PFSK-1 (cell line): ENCODE results near the gene AKAP9.

Source experiments
- FOXP2 ChIP-seq: optimal IDR thresholded peaks from 2 replicates; pipeline ENCODE3; 2011; ENCODE audit warnings: borderline replicate concordance, control low read depth, inconsistent platforms; ENCODE audit not compliant: insufficient read depth; ENCODE audit errors: extremely low read length, extremely low read depth
- POLR2AphosphoS5 ChIP-seq: IDR thresholded peaks from 2 replicates; pipeline ENCODE4 v1.6.1; 2012; ENCODE audit warnings: low read depth, mild to moderate bottlenecking, control low read depth, low read length, moderate library complexity
- SIN3A ChIP-seq: IDR thresholded peaks from 2 replicates; pipeline ENCODE4 v1.6.1; 2012; ENCODE audit warnings: mild to moderate bottlenecking, low read length, moderate library complexity, borderline replicate concordance; ENCODE audit not compliant: insufficient read depth
- TAF1 ChIP-seq: IDR thresholded peaks from 2 replicates; pipeline ENCODE4 v1.6.1; 2012; ENCODE audit warnings: low read length, control low read depth, borderline replicate concordance; ENCODE audit not compliant: insufficient read depth
- TF ChIP-seq, protein P1 (sequence below), 2 experiments: IDR thresholded peaks; 2 replicates each; pipeline versions ENCODE4 v1.6.1 to v1.8.0; 2011 to 2012; ENCODE audit warnings: low read depth in 2 of 2, low read length in 2 of 2, control low read depth in 1 of 2, inconsistent platforms in 1 of 2, mild to moderate bottlenecking in 1 of 2, moderate library complexity in 1 of 2; ENCODE audit not compliant: insufficient read depth in 1 of 2

Gene AKAP9

DNA sequence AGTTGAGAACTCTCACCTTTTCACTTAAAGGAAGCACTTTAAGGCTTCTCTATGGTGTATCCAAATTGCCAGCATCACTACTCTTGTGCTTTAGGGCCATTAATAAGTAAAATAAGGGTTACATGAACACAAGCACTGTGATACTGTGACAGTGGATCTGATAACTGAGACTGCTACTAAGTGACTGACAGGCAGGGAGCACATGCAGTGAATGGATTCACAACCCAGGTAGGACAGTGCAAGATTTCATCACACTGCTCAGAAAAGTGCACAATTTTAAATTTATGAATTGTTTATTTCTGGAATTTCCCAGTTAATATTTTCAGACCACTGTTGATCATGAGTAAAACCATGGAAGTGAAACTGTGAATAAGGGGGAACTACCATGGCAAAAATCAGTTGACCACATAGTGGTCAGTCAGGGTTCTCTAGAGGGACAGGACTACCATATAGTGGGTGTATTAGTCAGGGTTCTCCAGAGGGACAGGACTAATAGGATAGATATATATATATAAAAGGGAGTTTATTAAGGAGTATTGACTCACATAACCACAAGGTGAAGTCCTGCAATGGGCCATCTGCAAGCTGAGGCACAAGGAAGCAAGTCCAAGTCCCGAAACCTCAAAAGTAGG, 214.6 kb downstream of the AKAP9 start:
- TF ChIP-seq FOXP2 (no peak), POLR2AphosphoS5 (no peak)

DNA sequence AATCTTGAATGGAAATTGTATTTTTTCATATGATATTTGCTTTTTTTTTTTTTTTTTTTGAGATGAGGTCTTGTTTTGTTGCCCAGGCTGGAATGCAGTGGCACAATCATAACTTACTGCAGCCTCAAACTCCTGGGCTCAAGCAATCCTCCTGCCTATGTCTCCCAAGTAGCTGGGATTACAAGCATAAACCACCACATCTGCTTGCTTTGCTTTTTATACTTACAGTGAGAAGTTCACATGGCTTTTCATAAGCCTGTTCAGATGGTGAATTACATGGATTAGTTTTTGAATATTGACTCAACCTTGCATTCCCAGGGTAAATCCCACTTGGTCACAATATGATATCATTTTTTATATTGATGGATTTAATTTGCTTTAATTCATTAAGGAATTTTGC, 216.3 kb downstream of the AKAP9 start:
- TF ChIP-seq, protein P1, sequence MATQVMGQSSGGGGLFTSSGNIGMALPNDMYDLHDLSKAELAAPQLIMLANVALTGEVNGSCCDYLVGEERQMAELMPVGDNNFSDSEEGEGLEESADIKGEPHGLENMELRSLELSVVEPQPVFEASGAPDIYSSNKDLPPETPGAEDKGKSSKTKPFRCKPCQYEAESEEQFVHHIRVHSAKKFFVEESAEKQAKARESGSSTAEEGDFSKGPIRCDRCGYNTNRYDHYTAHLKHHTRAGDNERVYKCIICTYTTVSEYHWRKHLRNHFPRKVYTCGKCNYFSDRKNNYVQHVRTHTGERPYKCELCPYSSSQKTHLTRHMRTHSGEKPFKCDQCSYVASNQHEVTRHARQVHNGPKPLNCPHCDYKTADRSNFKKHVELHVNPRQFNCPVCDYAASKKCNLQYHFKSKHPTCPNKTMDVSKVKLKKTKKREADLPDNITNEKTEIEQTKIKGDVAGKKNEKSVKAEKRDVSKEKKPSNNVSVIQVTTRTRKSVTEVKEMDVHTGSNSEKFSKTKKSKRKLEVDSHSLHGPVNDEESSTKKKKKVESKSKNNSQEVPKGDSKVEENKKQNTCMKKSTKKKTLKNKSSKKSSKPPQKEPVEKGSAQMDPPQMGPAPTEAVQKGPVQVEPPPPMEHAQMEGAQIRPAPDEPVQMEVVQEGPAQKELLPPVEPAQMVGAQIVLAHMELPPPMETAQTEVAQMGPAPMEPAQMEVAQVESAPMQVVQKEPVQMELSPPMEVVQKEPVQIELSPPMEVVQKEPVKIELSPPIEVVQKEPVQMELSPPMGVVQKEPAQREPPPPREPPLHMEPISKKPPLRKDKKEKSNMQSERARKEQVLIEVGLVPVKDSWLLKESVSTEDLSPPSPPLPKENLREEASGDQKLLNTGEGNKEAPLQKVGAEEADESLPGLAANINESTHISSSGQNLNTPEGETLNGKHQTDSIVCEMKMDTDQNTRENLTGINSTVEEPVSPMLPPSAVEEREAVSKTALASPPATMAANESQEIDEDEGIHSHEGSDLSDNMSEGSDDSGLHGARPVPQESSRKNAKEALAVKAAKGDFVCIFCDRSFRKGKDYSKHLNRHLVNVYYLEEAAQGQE (IDR thresholded peaks at IDR 0.05; ENCODE audit: insufficient read depth in 1 of 2, low read depth in 2 of 2, low read length in 2 of 2), result no peak
- no peak for TF ChIP-seq POLR2AphosphoS5
- TF ChIP-seq TAF1, result no peak
- no peak for TF ChIP-seq SIN3A
- TF ChIP-seq FOXP2, result no peak

DNA sequence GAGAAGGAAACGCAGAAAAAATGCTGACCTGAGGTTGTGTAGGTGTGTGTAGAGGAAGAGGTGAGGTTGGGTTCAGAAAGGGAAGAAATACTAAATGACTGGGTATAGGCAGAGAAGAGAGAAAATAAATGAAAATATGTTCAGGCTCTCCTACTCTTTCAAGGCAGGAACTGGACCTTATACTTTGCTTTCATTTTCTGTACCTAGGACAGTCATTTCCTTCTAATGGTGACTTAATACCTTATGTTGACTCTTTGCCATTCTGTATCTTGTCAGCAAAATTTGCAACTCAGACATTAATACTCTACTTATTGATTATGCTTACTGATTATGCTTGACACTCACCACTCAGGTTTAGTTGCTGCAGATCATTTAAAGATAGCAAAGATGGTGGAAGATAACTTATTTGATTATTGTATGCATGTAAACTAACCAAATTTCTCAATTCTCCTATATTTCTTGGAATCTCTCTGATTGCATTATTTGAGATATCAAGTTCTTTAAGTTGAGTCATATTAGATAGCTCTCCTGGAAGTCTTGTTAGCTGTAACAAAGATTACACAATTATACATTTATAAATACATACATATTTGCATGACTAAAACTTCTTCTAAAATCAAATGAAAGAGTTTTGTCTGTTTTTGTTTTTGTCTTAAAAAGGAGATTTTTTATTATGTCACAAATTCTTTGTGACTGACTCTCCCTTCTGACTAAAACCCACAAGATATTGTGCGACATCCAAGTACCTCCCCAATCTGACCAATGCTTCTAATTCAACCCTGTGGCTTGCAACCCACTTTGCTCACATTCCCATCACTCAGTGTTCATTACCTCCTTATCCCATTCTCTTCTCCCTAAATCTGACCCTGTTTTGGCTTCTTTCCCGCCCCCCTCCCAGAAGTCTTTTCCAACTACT, 218.3 kb downstream of the AKAP9 start:
- TF ChIP-seq FOXP2 (no peak), POLR2AphosphoS5 (no peak), TAF1 (no peak), SIN3A (no peak)
- TF ChIP-seq, protein P1 (IDR thresholded peaks at IDR 0.05; ENCODE audit: insufficient read depth in 1 of 2, low read depth in 2 of 2, low read length in 2 of 2), result no peak
